ENCODE data around the gene SDC1.

DNA sequence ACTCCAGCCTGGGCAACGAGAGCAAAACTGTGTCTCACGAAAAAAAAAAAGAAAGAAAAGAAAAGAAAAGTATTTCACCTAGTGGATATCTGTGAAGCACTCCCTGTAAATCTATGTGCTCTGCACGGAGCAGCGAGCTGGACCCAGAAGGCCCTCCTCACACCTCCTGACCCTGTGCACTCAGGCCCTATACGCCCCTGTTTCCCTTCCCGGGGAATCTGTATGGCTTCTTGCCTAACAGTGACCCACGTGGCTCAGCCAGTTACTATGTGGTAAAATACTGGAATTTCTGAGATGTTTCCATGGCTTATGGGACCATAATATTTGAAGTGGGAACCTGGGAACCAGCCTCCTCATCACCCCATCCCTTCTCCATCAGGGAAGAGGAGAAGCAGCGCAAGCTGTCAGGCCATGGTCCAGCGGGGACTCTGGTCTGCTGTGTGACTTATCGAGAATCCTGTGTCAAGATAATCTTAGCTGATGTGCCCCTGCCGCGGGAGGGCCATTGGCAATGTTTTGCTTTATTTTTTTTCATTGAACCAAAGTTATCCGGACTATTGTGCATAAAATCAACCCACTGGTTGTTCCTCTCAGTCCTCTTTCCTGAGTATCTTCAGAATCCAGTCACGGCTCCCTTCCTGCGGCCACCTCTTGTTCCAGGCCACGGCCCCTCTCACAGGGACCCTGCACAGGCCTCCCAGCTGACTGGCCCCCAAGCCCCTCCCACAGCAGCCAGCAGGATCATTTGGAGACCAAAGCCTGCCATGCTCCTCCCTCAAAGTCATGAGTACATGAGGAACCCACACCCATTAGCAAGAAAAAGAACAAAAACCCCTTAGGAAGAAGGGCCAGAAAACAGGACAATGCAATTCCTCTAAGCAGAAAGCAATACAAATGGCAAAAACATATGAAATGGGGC, 30.6 kb downstream of the SDC1 start:
- TF ChIP-seq CTCF (IDR thresholded peaks at IDR 0.05) (no peak), POLR2AphosphoS5 (IDR thresholded peaks at IDR 0.05) (no peak)
